Measurements from ENCODE around the gene PFKL.
"Not testable (repeated sequence)": the region's sequence is repeated elsewhere in the genome, so short reads cannot be mapped to it uniquely, and the experiment has no call there.

Gene PFKL

DNA sequence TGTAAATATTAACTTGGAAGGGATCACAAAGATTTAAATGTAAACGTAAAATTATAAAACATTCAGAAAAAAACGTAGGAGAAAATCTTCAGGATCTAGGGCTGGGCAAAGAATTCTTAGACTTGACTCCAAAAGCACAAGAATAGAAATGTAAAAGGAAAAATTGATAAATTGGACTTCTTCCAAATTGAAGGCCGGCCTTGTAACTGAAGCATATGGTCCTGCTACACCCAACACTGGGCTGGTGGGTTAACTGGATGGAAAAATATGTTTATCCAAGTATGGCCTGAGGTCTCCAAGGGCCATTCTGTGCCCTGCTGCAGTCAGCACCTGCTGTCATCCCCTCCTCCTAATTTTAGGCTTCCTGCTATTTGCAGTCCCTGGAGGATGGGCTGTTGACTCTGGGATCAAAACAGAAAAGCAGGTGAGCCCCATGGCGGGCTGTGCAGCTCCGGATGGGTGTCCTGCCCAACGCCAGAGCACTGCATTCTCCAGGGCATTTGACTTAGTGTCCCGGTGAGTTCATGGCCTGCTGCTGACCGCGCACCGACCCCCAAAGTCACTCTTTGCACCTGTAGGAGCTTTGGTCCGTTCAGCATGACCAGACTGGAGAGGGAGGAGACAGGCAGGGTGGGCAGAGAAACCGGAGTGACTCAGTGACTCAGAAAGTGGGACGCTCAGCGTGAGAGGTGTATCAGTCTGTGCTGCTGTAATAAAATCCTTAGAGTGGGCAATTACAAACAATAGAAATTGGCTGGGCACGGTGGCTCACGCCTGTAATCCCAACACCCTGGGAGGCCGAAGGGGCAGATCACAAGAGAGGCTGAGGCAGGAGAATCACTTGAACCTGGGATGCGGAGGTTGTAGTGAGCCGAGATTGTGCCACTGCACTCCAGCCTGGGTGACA is 20.2 kb upstream of the PFKL start:
- DNase-seq (ENCODE audit: low read depth), result no peak

DNA sequence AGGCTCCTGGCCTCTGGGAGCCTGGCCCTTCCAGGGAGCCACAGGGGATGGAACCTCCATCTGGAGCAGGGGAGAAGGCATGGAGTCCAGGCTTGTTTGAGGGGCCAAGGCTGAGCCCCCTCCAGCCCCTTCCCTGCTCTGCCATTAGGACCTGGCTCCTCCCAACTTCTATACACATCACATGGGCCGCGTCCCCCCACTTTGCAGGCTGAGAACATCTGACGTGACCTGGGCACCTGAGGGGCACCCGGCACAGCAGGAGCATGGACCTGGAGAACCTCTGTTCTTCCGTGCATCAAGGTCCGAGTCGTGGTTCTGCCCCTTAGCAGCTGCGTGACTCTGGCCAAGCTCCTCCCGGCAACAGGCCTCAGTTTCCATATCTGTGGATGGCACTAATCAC is 18.1 kb upstream of the PFKL start:
- no peak for DNase-seq (ENCODE audit: low read depth)

DNA sequence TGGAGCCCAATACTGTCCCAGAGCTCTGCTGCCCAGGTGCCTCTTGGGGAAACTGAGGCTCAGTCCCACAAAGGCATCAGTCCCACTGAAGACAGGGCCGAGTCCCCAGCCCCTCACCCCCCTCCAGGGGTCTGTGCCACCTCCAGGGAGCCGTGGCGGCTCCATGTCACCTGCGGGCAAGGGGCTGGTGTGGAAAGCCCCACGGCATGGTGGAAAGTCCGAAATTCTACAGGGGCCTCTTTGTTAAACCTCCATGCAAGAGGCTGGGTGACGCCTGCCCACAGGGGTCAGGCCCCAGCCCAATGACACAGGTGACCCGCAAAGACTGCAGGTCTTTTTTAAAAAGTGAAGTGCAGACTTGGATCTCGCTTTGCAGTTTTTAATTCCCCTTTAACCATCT is 17.5 kb upstream of the PFKL start:
- DNase-seq (ENCODE audit: low read depth), result no peak

DNA sequence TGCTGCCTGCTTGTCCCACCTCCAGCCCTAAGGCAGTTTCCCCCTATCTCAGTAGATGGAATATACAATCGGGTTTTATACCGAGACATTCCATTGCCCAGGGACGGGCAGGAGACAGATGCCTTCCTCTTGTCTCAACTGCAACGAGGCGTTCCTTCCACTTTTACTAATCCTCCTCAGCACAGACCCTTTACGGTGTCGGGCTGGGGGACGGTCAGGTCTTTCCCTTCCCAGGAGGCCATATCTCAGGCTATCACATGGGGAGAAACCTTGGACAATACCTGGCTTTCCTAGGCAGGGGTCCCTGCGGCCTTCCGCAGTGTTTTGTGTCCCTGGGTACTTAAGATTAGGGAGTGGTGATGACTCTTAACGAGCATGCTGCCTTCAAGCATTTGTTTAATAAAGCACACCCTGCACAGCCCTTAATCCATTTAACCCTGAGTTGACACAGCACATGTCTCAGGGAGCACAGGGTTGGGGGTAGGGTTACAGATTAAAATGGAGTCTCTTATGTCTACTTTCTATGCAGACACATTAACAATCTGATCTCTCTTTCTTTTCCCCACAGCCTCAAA is 16.6 kb upstream of the PFKL start:
- DNase-seq (ENCODE audit: low read depth), result not testable (repeated sequence)

DNA sequence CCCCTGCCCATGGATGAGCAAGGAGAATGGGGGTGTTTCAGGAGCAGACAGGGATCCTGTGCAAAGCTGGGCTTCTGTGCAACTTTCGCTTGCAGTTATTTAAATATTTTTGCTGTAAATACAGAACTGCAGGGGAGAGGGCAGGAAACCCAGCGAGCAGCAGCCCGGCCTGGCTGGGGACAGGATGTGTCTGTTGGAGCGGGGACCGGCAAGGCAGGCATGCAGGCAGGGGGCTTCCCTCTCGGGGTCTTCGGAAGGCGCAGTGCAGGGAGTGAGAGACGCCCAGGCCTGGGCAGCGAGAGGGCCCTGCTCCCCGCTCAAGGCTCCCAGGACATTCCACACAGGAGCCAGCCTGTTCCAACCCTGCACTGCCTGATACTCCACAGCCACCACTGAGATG is 15.9 kb upstream of the PFKL start:
- no peak for DNase-seq (ENCODE audit: low read depth)

DNA sequence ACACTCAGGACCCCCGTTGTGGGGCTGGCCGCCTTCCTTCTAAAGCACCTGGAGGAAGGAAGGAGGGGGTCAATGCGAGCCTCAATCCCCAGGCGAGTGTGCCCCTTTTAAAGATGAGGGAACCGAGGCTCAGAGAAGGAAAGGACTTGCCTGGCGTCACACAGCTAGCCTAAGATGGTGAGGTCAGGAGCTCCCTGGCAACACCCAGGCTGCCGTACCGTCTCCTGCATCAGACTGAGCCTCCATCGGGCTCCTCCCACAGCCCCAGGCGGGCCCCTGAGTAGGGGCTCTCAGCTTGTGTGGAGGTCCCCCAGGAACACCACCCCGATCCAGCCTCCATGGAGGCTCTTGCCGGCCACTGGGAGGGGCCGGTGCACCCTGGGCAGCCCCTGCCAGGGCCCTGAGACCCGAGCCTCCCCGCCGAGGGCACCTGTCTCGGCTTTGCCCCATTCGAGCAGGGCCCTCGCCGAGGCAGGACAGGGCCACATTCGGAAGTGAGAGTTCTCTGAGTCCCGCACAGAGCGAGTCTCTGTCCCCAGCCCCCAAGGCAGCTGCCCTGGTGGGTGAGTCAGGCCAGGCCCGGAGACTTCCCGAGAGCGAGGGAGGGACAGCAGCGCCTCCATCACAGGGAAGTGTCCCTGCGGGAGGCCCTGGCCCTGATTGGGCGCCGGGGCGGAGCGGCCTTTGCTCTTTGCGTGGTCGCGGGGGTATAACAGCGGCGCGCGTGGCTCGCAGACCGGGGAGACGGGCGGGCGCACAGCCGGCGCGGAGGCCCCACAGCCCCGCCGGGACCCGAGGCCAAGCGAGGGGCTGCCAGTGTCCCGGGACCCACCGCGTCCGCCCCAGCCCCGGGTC is 14.5 kb upstream of the PFKL start, which contains the start of gene AIRE:
TSS of gene AIRE (plus strand) at position 739 of the 855 bp plus-strand sequence. CDS start 131 bp downstream, outside the sequence.
- no peak for DNase-seq (ENCODE audit: low read depth)

DNA sequence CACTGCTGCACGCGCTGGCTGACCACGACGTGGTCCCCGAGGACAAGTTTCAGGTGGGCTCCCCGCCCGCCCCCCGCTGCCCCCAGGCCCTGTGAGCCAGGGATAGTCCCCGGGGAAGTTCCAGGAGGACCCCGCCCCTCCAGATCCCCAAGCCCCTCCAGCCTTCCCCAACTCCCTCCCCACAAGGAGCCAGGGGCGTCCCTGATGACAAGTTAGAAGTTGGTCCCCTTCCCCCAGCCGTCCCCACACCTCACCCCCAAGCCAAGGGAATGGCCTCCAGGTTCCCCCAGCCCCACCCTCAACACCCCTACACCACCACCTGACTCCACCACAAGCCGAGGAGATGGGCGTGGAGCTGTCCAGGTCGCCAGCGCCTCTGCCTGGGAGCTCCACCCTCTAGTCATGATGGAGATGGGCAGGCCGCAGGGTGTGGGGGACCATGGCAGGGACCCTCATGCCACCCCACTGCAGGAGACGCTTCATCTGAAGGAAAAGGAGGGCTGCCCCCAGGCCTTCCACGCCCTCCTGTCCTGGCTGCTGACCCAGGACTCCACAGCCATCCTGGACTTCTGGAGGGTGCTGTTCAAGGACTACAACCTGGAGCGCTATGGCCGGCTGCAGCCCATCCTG is 13.7 kb upstream of the PFKL start:
- DNase-seq (ENCODE audit: low read depth), result no peak

DNA sequence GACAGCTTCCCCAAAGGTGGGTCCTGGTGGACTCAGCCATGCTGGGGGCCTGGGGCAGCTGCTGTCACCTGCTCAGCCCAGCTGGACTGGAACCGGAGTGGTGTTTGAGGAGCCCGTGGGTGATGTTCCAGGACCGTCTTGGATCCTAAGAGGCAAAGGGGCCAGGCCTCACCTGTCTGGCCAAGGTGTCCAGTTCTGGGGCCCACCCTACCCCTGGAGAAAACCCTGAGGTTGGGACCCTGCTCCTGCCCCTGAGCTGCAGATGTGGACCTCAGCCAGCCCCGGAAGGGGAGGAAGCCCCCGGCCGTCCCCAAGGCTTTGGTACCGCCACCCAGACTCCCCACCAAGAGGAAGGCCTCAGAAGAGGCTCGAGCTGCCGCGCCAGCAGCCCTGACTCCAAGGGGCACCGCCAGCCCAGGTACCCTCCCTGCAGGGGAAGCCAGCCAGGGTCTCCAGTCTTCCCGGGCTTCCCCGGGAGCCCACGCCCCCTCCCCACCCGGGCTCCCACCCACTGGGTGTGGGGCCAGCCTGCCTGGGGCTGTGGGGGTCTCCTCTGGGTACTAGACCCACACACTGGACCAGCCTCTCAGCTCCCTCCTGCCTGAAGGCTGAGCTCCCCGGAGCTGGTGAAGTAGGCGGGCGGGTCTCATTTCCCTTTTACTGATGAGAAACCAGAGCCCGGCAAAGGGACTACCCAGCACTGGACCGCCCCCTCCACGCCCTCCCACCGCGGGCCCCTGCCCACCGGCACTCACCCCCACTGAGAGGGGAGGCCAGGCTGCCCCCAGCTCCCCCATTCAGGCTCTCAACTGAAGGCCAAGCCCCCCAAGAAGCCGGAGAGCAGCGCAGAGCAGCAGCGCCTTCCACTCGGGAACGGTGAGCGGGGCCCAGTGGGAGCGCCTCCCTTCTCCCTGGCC is 12.9 kb upstream of the PFKL start:
- DNase-seq (ENCODE audit: low read depth), result no peak

DNA sequence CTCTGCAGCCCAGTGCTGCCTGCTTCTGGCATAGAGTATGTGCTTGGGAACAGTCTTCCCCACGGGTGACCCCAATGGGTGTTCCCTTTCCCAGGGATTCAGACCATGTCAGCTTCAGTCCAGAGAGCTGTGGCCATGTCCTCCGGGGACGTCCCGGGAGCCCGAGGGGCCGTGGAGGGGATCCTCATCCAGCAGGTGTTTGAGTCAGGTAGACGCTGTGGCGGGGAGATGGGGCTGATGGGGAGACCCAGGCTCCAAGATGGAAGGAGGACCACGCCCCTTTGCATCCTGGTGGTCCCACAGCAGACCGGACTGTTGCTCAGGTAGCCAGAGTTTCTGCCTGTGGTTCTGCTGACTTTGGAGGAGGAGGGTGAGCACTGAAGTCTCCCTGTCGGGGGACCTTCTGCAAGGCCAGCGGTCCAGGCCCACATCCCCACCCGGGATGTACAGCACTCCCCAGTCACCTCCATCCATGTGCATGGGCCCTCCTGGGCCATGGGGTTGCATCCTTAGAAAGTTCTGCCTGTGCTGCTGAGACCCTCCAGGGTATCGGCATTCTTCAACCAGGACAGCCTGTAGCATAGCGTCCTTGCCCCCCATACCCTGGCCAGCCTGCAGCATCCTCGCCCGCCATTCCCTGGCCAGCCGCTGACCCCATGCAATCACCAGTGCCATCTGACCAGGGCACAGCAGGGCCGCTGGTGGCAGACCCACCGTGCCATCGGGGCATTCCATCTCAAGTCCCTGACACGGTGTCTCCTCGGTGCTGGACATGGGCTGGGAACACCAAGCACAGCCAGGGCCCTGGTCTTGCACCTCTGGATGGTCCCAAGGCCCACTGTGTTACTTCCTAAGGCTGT is 11.4 kb upstream of the PFKL start:
- DNase-seq (ENCODE audit: low read depth), result no peak

DNA sequence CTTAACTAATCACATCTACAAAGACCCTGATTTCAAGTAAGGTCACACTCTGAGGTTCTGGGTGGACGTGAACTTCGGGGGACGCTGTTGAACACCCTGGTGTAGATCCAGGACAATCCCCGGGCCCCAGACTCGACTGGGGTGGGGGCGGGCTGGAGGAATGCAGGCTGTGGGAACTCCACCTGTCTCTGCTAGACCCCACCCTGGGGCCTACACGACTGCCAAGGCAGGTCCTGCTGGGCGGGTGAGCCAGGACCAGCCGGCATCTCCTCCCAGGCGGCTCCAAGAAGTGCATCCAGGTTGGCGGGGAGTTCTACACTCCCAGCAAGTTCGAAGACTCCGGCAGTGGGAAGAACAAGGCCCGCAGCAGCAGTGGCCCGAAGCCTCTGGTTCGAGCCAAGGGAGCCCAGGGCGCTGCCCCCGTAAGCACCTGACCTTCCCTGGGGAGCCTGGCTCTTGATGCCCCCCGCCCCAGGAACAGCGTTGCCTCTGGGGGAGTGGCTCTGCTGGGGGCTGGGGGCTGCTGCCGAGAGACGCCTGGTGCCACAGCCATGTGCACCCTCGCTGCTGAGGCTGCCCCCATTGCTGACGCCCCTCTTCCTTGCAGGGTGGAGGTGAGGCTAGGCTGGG is 10.4 kb upstream of the PFKL start:
- no peak for DNase-seq (ENCODE audit: low read depth)

DNA sequence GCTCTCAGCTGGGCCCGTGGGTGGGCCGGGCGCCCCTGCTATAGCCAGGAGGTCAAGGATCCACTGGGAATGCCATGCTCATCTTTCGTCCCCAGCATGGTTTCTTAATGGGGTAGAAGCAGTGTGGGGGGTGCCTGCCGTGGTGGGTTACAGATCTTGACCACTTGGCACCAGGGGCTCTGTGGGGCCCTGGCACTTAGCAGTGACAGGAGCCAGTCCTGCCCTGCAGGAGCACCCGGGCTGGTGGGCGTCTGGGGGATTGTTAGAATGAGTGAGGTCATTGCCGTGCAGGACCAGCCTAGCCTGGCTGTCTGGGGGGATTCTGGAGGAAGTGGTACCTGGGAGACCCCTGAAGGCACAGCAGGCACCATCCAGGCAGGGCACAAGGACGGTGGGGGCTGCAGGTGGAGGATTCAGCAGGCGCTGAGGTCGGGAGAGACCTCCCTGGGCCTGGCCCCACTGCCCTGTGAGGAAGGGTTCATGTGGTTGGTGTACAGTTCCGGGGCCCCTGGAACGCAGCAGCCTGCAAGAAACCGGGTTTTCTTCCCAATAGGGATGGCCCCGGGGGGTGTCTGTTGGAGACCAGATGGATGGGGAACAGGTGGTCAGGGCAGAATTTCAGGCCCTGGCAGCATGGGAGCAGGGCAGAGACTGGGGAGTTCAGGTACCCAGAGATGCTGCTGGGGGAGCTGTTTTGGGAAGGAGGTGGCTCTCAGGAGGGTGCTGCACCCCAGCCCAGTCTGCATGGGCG is 9.4 kb upstream of the PFKL start:
- no peak for DNase-seq (ENCODE audit: low read depth)

DNA sequence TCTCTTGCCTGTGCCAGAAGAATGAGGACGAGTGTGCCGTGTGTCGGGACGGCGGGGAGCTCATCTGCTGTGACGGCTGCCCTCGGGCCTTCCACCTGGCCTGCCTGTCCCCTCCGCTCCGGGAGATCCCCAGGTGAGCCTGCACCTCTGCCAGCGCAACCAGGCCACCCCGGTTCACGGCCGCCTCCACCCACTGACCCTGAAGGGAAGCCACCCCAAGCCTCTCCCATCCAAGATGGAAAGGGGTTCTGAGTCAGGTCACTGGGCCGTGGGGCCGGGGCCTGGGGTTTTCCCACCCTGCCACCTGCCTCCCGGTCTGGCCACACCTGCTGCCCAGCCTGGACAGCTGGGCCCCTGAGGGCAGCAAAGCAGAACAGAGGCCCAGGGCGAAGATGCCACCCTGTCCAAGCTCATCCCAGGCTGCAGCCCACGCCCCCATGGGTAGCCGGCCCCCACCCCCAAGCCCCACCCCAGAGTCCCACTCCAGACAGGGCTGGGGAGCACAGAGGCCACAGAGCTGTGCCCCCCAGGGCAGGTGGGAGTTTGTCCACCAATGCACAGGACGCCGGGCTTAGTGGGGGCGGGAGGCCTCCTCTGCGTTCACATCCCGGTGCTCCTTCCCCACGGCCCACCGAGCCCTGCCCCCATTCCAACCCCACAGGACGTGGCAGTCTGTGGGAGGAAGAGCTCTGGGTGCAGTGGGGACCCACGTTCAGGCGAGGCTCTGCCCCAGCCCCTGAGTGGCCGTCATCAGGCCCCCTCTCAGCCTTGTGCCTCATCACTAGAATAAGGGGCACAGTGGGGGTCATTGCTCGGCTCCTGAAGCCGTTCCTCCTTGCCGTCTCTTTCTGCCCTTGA is 8.5 kb upstream of the PFKL start:
- no peak for DNase-seq (ENCODE audit: low read depth)

DNA sequence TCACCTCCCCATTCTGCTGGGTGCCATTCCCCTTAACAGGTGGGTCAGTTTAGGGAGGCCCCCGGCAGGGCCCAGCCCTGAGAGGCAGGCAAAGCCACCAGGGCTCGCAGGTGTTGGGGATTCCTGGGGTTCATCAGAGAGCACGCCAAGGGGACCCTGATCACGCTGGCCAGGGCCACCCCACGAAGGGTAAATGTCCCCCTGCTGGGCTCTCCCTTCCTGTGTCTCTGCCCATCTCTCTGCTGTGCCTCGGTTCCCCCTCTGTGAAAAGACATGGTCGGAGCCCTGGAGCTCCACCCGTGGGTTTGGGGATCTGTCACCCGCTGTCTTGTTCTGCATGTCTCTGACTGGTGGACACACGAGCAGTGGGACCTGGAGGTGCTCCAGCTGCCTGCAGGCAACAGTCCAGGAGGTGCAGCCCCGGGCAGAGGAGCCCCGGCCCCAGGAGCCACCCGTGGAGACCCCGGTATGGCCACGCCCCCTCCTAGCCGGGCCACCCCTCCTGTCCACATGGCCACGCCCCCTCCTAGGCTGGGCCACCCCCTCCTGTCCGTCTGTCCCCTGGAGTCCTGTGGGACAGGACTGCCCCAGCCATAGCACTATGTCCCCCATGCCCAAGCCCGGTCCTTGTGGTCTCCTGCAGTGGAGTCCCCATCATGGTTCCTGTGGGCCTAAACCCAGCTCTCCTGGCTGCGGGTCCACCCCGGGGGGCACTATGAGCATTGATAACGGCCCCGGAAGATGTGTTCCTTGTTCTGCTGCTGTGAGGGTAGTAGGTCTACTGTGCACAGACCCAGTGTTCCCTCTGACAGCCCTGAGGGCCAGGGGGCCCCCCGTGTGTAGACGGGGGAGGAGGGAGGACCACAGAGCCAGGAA is 7.7 kb upstream of the PFKL start:
- DNase-seq (ENCODE audit: low read depth), result no peak

DNA sequence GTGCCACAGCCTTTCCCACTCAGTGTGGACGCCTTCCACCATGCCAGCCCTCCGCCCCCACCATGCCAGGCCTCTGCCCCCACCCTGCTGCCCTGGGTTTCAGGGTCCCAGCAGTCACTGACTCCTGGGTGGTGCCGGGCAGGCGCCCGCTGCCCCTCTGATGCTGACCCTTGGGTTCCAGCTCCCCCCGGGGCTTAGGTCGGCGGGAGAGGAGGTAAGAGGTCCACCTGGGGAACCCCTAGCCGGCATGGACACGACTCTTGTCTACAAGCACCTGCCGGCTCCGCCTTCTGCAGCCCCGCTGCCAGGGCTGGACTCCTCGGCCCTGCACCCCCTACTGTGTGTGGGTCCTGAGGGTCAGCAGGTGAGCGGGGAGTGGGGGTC is 7.0 kb upstream of the PFKL start:
- no peak for DNase-seq (ENCODE audit: low read depth)

DNA sequence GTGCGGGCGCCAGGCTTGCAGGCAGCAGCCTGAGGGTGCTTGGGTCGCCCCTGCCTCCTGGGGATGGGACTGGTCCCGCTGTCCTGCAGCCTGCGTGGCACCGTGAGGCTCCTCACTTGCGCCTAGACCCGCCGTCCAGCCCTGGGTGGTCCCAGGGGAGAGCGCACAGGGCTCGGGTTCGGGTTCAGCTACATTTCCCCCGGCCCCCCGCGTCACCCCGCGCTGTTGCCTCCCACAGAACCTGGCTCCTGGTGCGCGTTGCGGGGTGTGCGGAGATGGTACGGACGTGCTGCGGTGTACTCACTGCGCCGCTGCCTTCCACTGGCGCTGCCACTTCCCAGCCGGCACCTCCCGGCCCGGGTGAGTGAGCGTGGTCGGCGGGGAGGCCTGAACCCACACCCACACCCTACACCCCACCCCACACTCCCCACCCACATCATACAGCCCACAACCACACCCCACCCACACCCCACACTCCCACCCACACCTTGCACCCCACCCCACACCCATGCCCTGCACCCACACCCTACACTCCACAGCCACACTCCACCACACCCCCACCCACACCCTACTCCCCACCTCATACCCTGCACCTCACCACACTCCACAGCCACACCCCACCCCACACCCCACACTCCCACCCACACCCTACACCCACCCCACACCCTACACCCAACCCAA is 6.2 kb upstream of the PFKL start:
- no peak for DNase-seq (ENCODE audit: low read depth)

DNA sequence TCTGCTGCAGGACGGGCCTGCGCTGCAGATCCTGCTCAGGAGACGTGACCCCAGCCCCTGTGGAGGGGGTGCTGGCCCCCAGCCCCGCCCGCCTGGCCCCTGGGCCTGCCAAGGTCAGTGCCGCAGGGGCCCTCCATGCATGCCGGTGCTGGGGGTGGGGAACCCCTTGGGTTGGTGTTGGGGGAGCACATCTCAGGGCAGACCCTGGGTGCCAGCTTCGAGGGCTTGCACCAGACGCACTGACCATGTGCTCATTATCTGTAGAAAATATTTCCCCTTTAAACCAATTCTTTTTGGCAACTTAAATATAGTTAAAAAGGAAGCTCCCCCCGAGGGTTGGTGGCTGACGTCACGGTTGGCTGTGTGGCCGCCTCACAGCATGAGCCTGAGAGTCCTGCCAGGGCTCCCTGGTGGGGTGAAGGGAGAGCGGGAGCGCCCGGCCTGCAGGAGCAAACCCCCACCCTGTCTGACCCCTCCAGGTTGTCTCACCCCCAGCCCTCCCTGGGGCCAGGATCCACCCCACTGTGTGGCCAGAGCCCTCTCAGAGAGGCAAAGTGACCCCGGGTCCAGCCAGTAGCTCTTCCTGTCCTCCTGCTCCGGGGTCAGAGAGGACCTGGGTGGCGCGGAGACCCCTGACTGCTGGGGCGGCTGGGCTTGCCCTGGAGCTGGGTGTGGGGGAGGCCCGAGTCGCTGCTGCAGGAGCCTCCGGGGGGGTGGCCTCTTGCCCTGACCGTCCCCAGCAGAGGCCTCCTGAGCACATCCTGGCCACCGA is 5.3 kb upstream of the PFKL start:
- DNase-seq (ENCODE audit: low read depth), result no peak

Measured in GM04504 (cell line).